GM10266 (cell line): ENCODE results near the gene MRPS14.
"Not testable (repeated sequence)": the region's sequence is repeated elsewhere in the genome, so short reads cannot be mapped to it uniquely, and the experiment has no call there.

Experiments used
- DNase-seq: peaks from one replicate; pipeline ENCODE4 v3.0.0; 2012; ENCODE audit errors: extremely low spot score
- TF ChIP-seq, protein P1 (sequence below): IDR thresholded peaks from 2 replicates; pipeline ENCODE4 v1.5.1; 2012; ENCODE audit warnings: mild to moderate bottlenecking, low read depth; ENCODE audit not compliant: control insufficient read depth, insufficient read depth; ENCODE audit errors: missing control alignments

The MRPS14 gene

DNA sequence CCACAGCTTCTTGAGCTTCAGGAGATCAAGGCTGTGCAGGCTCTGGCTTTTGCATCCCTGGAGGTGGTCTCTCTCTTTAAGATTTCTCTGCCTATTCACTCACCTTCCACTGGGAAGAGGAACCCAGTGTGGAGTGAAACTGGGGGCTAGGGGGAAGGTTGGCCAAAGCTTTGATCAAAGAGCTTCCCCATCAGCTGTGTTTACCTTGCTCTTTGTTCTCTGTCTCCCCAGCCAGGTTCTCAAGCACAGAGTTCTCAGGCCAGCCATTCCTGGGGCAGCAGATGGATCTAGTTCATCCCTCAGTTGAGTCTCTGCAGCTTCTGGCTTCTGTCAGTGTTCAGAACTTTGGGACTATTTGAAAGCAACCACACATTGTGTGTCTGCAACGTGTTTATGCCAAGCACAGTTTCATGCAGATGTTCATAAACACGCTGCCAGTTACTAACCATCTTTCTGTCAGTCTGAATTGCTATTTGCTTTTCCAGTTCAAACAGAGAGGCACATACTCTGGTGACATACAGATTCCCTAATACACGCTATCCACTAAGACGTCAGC is 17.2 kb upstream of the MRPS14 start:
- DNase-seq = no peak
- TF ChIP-seq, protein P1, sequence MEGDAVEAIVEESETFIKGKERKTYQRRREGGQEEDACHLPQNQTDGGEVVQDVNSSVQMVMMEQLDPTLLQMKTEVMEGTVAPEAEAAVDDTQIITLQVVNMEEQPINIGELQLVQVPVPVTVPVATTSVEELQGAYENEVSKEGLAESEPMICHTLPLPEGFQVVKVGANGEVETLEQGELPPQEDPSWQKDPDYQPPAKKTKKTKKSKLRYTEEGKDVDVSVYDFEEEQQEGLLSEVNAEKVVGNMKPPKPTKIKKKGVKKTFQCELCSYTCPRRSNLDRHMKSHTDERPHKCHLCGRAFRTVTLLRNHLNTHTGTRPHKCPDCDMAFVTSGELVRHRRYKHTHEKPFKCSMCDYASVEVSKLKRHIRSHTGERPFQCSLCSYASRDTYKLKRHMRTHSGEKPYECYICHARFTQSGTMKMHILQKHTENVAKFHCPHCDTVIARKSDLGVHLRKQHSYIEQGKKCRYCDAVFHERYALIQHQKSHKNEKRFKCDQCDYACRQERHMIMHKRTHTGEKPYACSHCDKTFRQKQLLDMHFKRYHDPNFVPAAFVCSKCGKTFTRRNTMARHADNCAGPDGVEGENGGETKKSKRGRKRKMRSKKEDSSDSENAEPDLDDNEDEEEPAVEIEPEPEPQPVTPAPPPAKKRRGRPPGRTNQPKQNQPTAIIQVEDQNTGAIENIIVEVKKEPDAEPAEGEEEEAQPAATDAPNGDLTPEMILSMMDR = no peak

DNA sequence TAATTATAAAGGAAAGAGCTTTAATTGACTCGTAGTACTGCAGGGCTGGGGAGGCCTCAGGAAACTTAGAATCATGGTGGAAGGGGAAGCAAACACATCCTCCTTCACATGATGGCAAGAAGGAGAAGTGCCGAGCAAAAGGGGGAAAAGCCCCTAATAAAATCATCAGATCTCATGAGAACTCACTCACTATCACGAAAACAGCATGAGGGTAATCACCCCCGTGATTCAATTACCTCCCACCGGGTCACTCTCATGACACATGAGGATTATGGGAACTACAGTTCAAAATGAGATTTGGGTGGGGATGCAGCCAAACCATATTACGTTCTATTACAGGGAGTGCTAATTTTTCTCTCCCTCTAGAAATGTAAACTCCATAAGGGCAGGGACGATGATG is 14.2 kb upstream of the MRPS14 start:
- no peak for DNase-seq
- TF ChIP-seq, protein P1 = no peak

DNA sequence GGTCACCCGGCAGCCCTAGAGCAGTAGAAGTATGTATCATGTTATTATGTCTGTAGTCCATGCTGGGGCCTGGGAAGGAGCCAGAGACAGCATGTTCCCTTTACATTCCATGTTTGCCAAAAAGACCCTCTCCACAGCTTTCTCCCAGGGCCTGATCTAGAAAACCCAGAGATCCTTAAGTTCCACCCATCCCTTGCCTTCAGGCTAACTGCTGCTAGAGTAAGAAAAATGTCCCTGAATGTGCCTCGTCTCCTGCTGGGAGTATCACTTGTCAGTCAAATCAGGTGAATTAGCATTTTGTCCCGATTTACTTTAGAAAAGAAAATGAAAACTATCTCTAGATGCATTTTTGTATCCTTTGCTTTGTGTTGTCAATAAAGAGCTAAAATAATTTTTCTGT is 13.3 kb upstream of the MRPS14 start:
- DNase-seq = no peak
- TF ChIP-seq, protein P1 = no peak

DNA sequence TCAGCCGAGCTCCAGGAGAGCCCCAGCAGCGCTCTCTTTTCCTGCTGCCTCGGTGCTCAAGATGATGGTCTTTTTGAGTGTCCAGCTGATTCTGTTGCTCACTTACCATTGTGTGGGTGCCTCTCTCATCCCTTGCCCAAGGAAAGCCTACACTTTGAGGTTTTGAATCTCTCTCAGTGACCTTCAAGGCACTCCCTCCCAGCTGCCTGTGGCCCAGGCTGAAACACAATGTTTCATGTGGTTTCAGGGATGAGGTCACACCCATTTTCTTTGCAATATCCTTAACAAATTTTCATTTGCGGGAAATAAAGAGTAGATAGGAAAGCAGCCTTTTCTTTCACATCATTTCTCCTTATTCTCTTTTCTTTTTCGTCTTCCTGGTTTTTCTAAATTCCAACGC is 12.6 kb upstream of the MRPS14 start:
- TF ChIP-seq, protein P1 = no peak
- no peak for DNase-seq

DNA sequence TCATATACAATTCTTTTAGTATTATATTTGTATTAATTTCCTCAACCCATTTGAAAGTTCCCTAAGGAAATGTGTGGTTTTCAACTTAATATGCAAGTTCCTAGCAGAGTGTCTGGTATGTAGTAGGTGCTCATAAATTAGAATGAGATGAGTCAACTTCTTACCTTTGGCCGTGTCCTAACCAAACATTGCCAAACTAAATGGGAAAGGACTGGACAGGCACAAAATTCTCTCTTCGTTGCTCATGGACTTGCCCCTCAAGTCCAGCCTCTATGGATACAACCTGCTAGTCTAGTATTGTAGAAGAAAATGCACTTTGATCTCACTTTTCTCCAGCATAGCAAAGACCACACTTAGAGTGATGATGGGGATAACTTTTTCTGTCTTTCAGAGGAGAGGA is 11.6 kb upstream of the MRPS14 start:
- DNase-seq = no peak
- TF ChIP-seq, protein P1 = no peak

DNA sequence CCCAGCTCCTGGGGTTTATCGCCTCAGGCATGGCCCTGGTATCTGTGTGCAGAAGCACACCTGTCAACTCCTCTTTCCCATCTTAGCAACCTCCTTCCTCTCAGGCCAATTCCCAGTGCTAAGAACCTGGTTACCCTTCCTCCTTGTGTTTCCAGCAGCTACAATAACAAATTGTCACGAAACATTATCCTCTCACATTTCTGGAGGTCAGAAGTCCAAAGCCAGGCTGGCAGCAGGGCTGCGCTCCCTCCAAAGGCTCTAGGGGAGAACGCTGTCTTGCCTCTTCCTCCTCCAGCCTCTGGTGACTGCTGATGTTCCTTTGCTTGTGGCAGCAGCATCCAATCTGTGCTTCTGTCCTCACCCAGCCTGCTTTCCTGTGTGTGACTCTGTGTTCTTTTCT is 10.7 kb upstream of the MRPS14 start:
- no peak for DNase-seq
- TF ChIP-seq, protein P1 = no peak

DNA sequence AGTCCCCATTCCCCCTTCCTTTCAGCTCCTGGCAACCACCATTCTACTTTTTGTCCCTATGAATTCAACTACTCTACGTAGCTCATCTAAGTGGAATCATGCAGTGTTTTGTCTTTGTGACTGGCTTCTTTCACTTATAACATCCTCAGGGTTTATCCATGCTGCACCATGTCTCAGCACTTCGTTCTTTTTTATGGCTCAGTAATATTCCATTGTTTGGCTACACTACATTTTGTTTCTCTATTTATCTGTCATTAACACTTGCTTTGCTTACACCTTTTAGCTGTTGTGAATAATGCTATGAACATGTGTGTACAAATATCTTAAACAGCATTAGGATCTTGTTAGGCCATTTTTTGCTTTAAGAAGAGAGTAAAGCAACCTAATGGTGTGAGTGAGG is 1.5 kb upstream of the MRPS14 start:
- TF ChIP-seq, protein P1 = no peak
- DNase-seq = no peak

DNA sequence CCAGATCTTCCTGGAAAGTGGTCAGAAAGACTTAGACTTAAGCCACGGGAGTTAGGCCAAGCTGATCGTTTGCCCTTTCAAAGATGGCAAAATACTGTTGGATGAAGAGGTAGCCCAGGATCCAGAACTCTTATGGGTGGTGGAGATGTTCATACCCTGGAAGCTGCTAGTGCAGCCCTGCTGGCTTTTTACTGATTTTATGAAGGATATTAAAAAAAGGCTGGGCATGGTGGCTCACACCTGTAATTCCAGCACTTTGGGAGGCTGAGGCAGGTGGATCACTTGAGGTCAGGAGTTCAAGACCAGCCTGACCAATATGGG is 657 bp upstream of the MRPS14 start:
- not testable (repeated sequence) for DNase-seq
